HepG2 (cell line): Measurements from ENCODE around the gene IDS. TPM values are rescaled to one million over a fixed set of nuclear protein-coding genes. Genes with fewer than 3 reads are reported as not detected.
"Not testable (repeated sequence)": the region's sequence is repeated elsewhere in the genome, so short reads cannot be mapped to it uniquely, and the experiment has no call there.

Experiments
- ATAC-seq: fragments of 200-7000 bp; cut with Tn5 transposase; 3 replicates; pipeline ENCODE4 v1.9.1; 2020; ENCODE audit warnings: mild to moderate bottlenecking, moderate library complexity
- BruUV-seq: library from RNA; stranded (reverse); fragments of 400-500 nt; replicated peaks from 2 replicates; lab custom pipeline; 2021; lab: Mats Ljungman, UMichigan
- CTCF ChIA-PET: fragments of 300-600 bp; formaldehyde crosslinking; extraction: SDS; loops from one replicate; lab custom pipeline; 2021; ENCODE audit warnings: low total read pairs, inconsistent platforms, low intra/inter-chr PET ratio; lab: Yijun Ruan, JAX
- POLR2A ChIA-PET: fragments of 350-600 bp; sonication (Branson Sonifier 250); formaldehyde crosslinking; loops from one replicate; lab custom pipeline; 2020; ENCODE audit warnings: antibody characterized with exemption, inconsistent platforms; lab: Yijun Ruan, JAX
- DNase-seq: peaks from one replicate; pipeline ENCODE4 v3.0.0-alpha.2; 2015; ENCODE audit warnings: low spot score
- FAIRE-seq: peaks from 3 replicates; lab custom pipeline; 2011; peaks lifted over from hg19 to GRCh38; lab: Jason Lieb, UNC
- H2AFZ ChIP-seq: one replicate; pipeline ENCODE4 v1.6.1; 2011; ENCODE audit warnings: low read length, inconsistent platforms
- H3K27ac ChIP-seq: fragments of 300-600 bp; 3 replicates; pipeline ENCODE4 v1.8.0; 2011; ENCODE audit warnings: mixed run types, mild to moderate bottlenecking, mixed read lengths, low read length, inconsistent platforms; ENCODE audit not compliant: insufficient read depth; ENCODE audit errors: extremely low read length
- H3K27me3 ChIP-seq, 2 experiments: fragments of 200-600 bp in 1 of 2; 2 replicates in 1 of 2; 3 replicates in 1 of 2; pipeline versions ENCODE4 v1.6.0 to v1.8.0; 2011; ENCODE audit warnings: low read length in 2 of 2, mild to moderate bottlenecking in 2 of 2, moderate library complexity in 2 of 2, inconsistent platforms in 1 of 2; ENCODE audit not compliant: insufficient read depth in 2 of 2, control insufficient read depth in 1 of 2
- H3K36me3 ChIP-seq, 2 experiments: fragments of 200-600 bp in 1 of 2; replicated peaks in 1 of 2; 2 replicates in 1 of 2; 3 replicates in 1 of 2; pipeline versions ENCODE4 v1.5.1 to v1.8.0; 2011; ENCODE audit warnings: low read length in 2 of 2, inconsistent platforms in 1 of 2; ENCODE audit not compliant: insufficient read depth in 2 of 2, control insufficient read depth in 1 of 2
- H3K4me1 ChIP-seq: 2 replicates; pipeline ENCODE4 v1.5.1; 2012; ENCODE audit warnings: low read length, inconsistent platforms; ENCODE audit not compliant: insufficient read depth
- H3K4me2 ChIP-seq: 2 replicates; pipeline ENCODE4 v1.6.0; 2011; ENCODE audit warnings: low read depth, low read length, inconsistent platforms
- H3K4me3 ChIP-seq, 3 experiments: fragments of 200-600 bp in 1 of 3; sonication (generic), shearing (Covaris generic) in 1 of 3; replicated peaks in 1 of 3; 2 replicates each; pipeline ENCODE4 v1.5.1; 2011 to 2016; ENCODE audit warnings: low read length in 3 of 3, inconsistent platforms in 2 of 3, low read depth in 2 of 3, mild to moderate bottlenecking in 2 of 3, control low read depth in 1 of 3, mixed read lengths in 1 of 3; ENCODE audit not compliant: insufficient read depth in 1 of 3
- H3K79me2 ChIP-seq: one replicate; pipeline ENCODE4 v1.6.1; 2011; ENCODE audit warnings: low read length, inconsistent platforms; ENCODE audit not compliant: insufficient read depth
- H3K9ac ChIP-seq: 2 replicates; pipeline ENCODE4 v1.6.0; 2011; ENCODE audit warnings: mild to moderate bottlenecking, low read depth, low read length, inconsistent platforms; ENCODE audit not compliant: insufficient read depth
- H3K9me3 ChIP-seq: 2 replicates; pipeline ENCODE4 v1.5.1; 2012; ENCODE audit warnings: mild to moderate bottlenecking, low read length
- H4K20me1 ChIP-seq: 2 replicates; pipeline ENCODE4 v1.6.0; 2011; ENCODE audit warnings: inconsistent platforms, mild to moderate bottlenecking, low read length, moderate library complexity; ENCODE audit not compliant: insufficient read depth
- HNRNPLL ChIP-seq: fragments of 200-400 bp; formaldehyde crosslinking; IDR thresholded peaks from 2 replicates; pipeline ENCODE4 v1.6.1; 2017; ENCODE audit warnings: mild to moderate bottlenecking, low read depth, low read length; ENCODE audit not compliant: poor library complexity, severe bottlenecking
- HOXD1 ChIP-seq: sonication (generic); formaldehyde crosslinking; IDR thresholded peaks from 2 replicates; pipeline ENCODE4 v1.5.0; 2020; ENCODE audit warnings: missing genetic modification reagents
- SIN3B ChIP-seq: fragments of 150-350 bp; IDR thresholded peaks from 2 replicates; pipeline ENCODE4 v1.6.1; 2014; ENCODE audit warnings: low read length
- ZBTB40 ChIP-seq, 2 experiments: fragments of 450-650 bp in 1 of 2; sonication (generic) in 1 of 2; formaldehyde crosslinking in 1 of 2; IDR thresholded peaks; 2 replicates each; pipeline versions ENCODE4 v1.6.1 to v1.8.0; 2016 to 2022; ENCODE audit warnings: antibody characterized with exemption in 1 of 2, mild to moderate bottlenecking in 1 of 2, missing genetic modification reagents in 1 of 2
- WGBS: methylation state at CpG from one replicate; pipeline ENCODE4 v1.1.6; 2017; ENCODE audit warnings: low lambda C conversion rate; 5-methylcytosine and 5-hydroxymethylcytosine counted together
- in situ Hi-C: cut with HindIII; loops from 2 replicates; pipeline ENCODE4 v1.10.0; 2017; ENCODE audit warnings: low pct_unique_long_range_greater_than_20kb; ENCODE audit not compliant: extremely low pct_ligation_motif_present
- intact Hi-C: fragments of 100-400 bp; cut with micrococcal nuclease; formaldehyde crosslinking; loops from one replicate; pipeline ENCODE4 v1.10.0; 2022; ENCODE audit not compliant: unreplicated experiment
- polyA plus RNA-seq, 8 experiments: library from polyadenylated mRNA; depleted of rRNA in 3 of 8; stranded (reverse) in 7 of 8; unstranded in 1 of 8; fragments of >200 nt; fragmentation: Illumina TruSeq in 4 of 8; extraction: Trizol in 4 of 8; gene quantifications; 2 replicates each; pipeline versions ENCODE4 v1.2.1 to v1.2.3, GENCODE V29; 2011 to 2016; ENCODE audit warnings: low read depth in 4 of 8, missing spikeins in 1 of 8, mixed read lengths in 1 of 8; ENCODE audit not compliant: insufficient read depth in 1 of 8
- total RNA-seq, 5 experiments: library from RNA; depleted of rRNA; stranded (reverse); fragments of >200 nt; fragmentation: Illumina TruSeq; extraction: Trizol; gene quantifications; 2 replicates each; pipeline ENCODE4 v1.2.3, GENCODE V29; 2016; ENCODE audit warnings: low read depth in 1 of 5

IDS gene
- total and polyA plus RNA-seq, 2 of the 13 experiments (the other 11 are each of a cell fraction or from before 2014, with no cell fraction given), result 2.2 to 11.9 TPM

DNA sequence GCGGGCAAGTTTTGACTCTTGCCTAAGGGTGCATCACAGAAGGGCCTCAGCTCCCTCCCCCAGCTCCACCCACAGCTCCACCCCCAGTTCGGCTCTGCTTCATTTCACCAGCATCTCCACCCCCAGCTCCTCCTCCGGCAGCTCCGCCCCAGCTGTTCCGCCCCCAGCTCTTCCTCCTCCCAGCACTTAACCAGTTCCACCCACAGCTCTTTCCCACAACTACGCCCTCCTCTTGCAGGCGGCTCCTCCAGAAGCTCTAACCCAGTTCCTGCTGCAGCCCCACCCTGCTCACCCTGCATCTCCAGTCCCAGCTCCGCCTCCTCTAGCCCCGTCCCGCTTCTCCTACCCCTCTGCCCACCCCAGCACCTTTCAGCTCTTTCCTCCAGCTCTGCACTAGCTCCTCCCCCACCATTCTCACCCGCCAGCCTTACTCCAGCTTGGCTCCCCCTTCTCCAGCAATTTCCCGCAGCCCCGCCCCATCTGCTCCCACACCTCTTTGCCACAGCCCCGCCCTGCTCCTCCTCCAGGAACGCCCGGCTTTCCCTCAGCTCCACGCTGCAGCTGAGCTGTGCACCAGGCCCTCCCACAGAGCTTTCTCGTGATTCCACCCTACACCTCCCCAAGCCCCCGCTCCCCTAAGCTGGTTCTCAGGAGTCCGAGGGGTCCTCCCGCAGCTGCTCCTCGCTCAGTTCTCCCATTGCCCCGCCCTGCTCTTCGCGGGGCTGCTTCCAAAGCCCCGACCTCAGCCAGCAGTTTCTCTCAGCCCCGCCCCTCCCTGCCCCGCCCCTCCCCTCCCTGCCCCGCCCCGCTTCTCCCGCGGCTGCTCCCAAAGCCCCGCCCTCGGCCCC, 34.4 kb upstream of the IDS start (continued):
- no peak for TF ChIP-seq ZBTB40 (IDR thresholded peaks at IDR 0.05)
- TF ChIP-seq ZBTB40 (CRISPR knock-in tag; IDR thresholded peaks at IDR 0.05), result no peak
- TF ChIP-seq HOXD1 (CRISPR knock-in tag), result no peak
- no peak for TF ChIP-seq SIN3B
- TF ChIP-seq HNRNPLL, result peak; percentile 26

DNA sequence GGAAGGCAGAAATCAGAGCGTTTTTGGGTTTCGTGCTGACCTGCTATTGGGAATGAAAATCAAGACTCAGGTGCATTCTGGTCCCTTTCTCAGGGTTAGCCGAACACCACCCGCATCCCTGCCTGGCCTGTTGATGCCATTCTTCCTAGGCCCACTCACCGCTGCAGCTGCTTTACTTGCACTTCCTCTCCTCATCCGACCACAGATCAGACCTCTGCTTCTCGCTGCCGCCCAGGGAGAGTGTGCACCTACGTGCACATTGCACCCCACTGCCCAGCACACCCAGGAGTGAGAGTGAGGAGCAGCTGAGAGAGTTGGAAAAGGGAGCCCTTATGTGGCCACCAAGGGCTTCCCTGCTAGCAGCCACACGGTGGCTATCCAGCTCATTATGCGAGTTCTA, 32.4 kb upstream of the IDS start:
- DNase-seq, H3K4me2 ChIP-seq, H3K4me1 ChIP-seq, H3K27me3 ChIP-seq, H3K9me3 ChIP-seq, H3K79me2 ChIP-seq, H2AFZ ChIP-seq, H3K9ac ChIP-seq, POLR2A ChIA-PET, BruUV-seq, FAIRE-seq, H3K4me3 ChIP-seq, H3K36me3 ChIP-seq, in situ Hi-C loops, intact Hi-C loops, ATAC-seq, CTCF ChIA-PET, H3K27ac ChIP-seq, H4K20me1 ChIP-seq: not testable (repeated sequence)
- WGBS, result 98% methylated on average over 9 of the region's 11 CpGs

DNA sequence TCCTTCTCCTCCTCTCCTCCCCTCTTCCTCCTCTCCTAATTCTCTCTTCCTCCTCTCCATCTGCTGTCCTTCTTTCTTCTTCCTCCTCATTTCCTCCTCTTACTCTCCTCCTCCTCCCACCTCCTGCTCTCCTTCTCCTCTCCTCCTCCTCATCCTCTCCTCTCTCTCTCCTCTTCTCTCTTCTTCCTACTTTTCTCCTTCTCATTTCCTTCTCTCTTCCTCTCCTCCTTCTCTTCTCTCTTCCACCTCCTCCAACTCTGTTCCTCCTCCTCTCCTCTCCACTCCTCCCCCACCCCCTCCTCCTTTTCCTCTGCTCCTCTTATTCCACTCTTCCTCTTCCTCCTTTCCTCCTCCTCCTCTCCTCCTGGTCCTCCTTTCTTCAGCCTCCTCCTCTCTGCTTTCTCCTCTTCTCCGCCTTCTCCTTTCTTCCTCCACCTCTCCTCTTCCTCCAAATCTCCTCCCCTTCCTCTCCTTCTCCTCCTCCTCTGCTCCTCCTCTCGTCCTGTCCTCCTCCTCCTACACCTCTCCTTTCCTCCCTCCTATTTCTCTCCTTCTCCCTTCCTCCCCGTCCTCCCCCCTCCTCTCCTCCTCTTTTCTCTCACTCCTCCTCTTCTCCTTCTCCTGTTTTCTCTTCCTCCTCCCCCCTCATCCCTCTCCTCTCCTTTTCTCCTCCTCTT, 30.0 kb upstream of the IDS start:
- H3K36me3 ChIP-seq, POLR2A ChIA-PET, H3K9ac ChIP-seq, H3K79me2 ChIP-seq, in situ Hi-C loops, DNase-seq, H3K4me3 ChIP-seq, H3K4me1 ChIP-seq, CTCF ChIA-PET, FAIRE-seq, H3K4me2 ChIP-seq, H3K9me3 ChIP-seq, H2AFZ ChIP-seq, intact Hi-C loops, BruUV-seq, H3K27me3 ChIP-seq, ATAC-seq, H4K20me1 ChIP-seq, H3K27ac ChIP-seq: not testable (repeated sequence)
- 84% methylated on average over 3 of the region's 3 CpGs for WGBS
